Keratinocyte (primary cell): ENCODE measurements around the gene CAPN2.

Experiments used
- EZH2 ChIP-seq: IDR thresholded peaks from one replicate; pipeline ENCODE4 v1.6.1; 2012; ENCODE audit warnings: inconsistent platforms, mild to moderate bottlenecking, low read length, moderate library complexity
- TF ChIP-seq, protein P1 (sequence below), 3 experiments: IDR thresholded peaks in 1 of 3; conservative IDR thresholded peaks in 1 of 3; optimal IDR thresholded peaks in 1 of 3; 2 replicates in 2 of 3; 3 replicates in 1 of 3; pipeline versions ENCODE3 to v1.5.1; 2011; ENCODE audit warnings: low read length in 3 of 3, mild to moderate bottlenecking in 3 of 3, moderate library complexity in 2 of 3, control low read depth in 1 of 3, inconsistent platforms in 1 of 3; ENCODE audit not compliant: insufficient read depth in 2 of 3; ENCODE audit errors: extremely low read depth in 1 of 3

GRCh38 chr1:223815020-223815853 lies 102.9 kb downstream of the CAPN2 start:
- TF ChIP-seq, protein P1, sequence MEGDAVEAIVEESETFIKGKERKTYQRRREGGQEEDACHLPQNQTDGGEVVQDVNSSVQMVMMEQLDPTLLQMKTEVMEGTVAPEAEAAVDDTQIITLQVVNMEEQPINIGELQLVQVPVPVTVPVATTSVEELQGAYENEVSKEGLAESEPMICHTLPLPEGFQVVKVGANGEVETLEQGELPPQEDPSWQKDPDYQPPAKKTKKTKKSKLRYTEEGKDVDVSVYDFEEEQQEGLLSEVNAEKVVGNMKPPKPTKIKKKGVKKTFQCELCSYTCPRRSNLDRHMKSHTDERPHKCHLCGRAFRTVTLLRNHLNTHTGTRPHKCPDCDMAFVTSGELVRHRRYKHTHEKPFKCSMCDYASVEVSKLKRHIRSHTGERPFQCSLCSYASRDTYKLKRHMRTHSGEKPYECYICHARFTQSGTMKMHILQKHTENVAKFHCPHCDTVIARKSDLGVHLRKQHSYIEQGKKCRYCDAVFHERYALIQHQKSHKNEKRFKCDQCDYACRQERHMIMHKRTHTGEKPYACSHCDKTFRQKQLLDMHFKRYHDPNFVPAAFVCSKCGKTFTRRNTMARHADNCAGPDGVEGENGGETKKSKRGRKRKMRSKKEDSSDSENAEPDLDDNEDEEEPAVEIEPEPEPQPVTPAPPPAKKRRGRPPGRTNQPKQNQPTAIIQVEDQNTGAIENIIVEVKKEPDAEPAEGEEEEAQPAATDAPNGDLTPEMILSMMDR (optimal IDR thresholded peaks at IDR 0.05 in 1 of 3, IDR thresholded peaks at IDR 0.05 in 1 of 3, conservative IDR thresholded peaks at IDR 0.05 in 1 of 3; ENCODE audit: extremely low read depth in 1 of 3, insufficient read depth in 2 of 3, low read length in 3 of 3): no peak
- no peak for TF ChIP-seq EZH2
